IMR-90 (cell line): ENCODE measurements around the gene STX18. TPM values are rescaled to one million over a fixed set of nuclear protein-coding genes. Genes with fewer than 3 reads are reported as not detected.

ENCODE experiments used
- ATAC-seq: fragments of 200-7000 bp; cut with Tn5 transposase; 2 replicates; pipeline ENCODE4 v1.9.1; 2020; ENCODE audit warnings: low read depth, mild to moderate bottlenecking, moderate library complexity
- BruUV-seq: library from RNA; stranded (reverse); fragments of 400-500 nt; replicated peaks from 2 replicates; lab custom pipeline; 2021; lab: Mats Ljungman, UMichigan
- CTCF ChIA-PET: fragments of 300-600 bp; formaldehyde crosslinking; extraction: SDS; loops from one replicate; lab custom pipeline; 2021; ENCODE audit warnings: antibody characterized with exemption; lab: Yijun Ruan, JAX
- POLR2A ChIA-PET: fragments of 300-600 bp; sonication (Branson Sonifier 250); formaldehyde crosslinking; loops from one replicate; lab custom pipeline; 2022; ENCODE audit warnings: antibody characterized with exemption; ENCODE audit not compliant: unreplicated experiment; lab: Charles Lee
- DNase-seq: peaks from one replicate; pipeline ENCODE4 v3.0.0; 2013
- H2AFZ ChIP-seq: replicated peaks from 2 replicates; pipeline ENCODE3; 2013; ENCODE audit warnings: low read length, mild to moderate bottlenecking; ENCODE audit not compliant: poor library complexity
- H2AK5ac ChIP-seq: 2 replicates; pipeline ENCODE4 v1.6.1; 2013; ENCODE audit warnings: low read depth, low read length, inconsistent platforms
- H2AK9ac ChIP-seq: replicated peaks from 2 replicates; pipeline ENCODE3; 2013; ENCODE audit warnings: mild to moderate bottlenecking, low read depth, low read length, moderate library complexity; ENCODE audit not compliant: poor library complexity
- H2BK120ac ChIP-seq: 2 replicates; pipeline ENCODE4 v1.6.1; 2013; ENCODE audit warnings: low read depth, low read length, inconsistent platforms
- H2BK15ac ChIP-seq: 3 replicates; pipeline ENCODE4 v1.6.1; 2013; ENCODE audit warnings: low read depth, low read length, inconsistent platforms
- H2BK20ac ChIP-seq: 2 replicates; pipeline ENCODE4 v1.6.1; 2013; ENCODE audit warnings: low read depth, mild to moderate bottlenecking, inconsistent platforms, low read length, moderate library complexity
- H2BK5ac ChIP-seq: 2 replicates; pipeline ENCODE4 v1.6.1; 2013; ENCODE audit warnings: mild to moderate bottlenecking, low read depth, low read length, inconsistent platforms; ENCODE audit not compliant: poor library complexity, severe bottlenecking
- H3K14ac ChIP-seq: replicated peaks from 2 replicates; pipeline ENCODE4 v1.6.1; 2013; ENCODE audit warnings: low read depth, low read length, inconsistent platforms
- H3K18ac ChIP-seq: 2 replicates; pipeline ENCODE4 v1.6.1; 2013; ENCODE audit warnings: low read depth, low read length, control low read depth
- H3K23ac ChIP-seq: 2 replicates; pipeline ENCODE4 v1.6.1; 2013; ENCODE audit warnings: low read depth, low read length, inconsistent platforms
- H3K27ac ChIP-seq: 2 replicates; pipeline ENCODE4 v1.5.1; 2013; ENCODE audit warnings: mild to moderate bottlenecking, control low read depth, low read length; ENCODE audit not compliant: insufficient read depth
- H3K27me3 ChIP-seq: 2 replicates; pipeline ENCODE4 v1.6.1; 2013; ENCODE audit warnings: low read length; ENCODE audit not compliant: control insufficient read depth, insufficient read depth
- H3K36me3 ChIP-seq: 2 replicates; pipeline ENCODE4 v1.6.1; 2013; ENCODE audit warnings: low read length, mixed read lengths; ENCODE audit not compliant: control insufficient read depth, insufficient read depth
- H3K4ac ChIP-seq: 2 replicates; pipeline ENCODE4 v1.6.1; 2013; ENCODE audit warnings: low read depth, low read length, inconsistent platforms
- H3K4me1 ChIP-seq: 2 replicates; pipeline ENCODE4 v1.6.1; 2013; ENCODE audit warnings: low read length, mixed read lengths; ENCODE audit not compliant: control insufficient read depth, insufficient read depth
- H3K4me2 ChIP-seq: 2 replicates; pipeline ENCODE4 v1.6.1; 2013; ENCODE audit warnings: low read depth, mild to moderate bottlenecking, control low read depth, low read length, moderate library complexity
- H3K4me3 ChIP-seq: 2 replicates; pipeline ENCODE4 v1.5.1; 2013; ENCODE audit warnings: low read depth, mild to moderate bottlenecking, control low read depth, low read length, moderate library complexity; ENCODE audit not compliant: insufficient read depth
- H3K56ac ChIP-seq: 2 replicates; pipeline ENCODE4 v1.6.1; 2013; ENCODE audit warnings: low read length, inconsistent platforms; ENCODE audit not compliant: insufficient read depth; ENCODE audit errors: extremely low read depth
- H3K79me1 ChIP-seq, 2 experiments: 2 replicates each; pipeline ENCODE4 v1.6.1; 2013; ENCODE audit warnings: low read length in 2 of 2, inconsistent platforms in 1 of 2, low read depth in 1 of 2
- H3K9ac ChIP-seq: 2 replicates; pipeline ENCODE4 v1.6.1; 2013; ENCODE audit warnings: low read depth, low read length, control low read depth
- H3K9me1 ChIP-seq: 2 replicates; pipeline ENCODE4 v1.6.1; 2013; ENCODE audit warnings: low read length, inconsistent platforms; ENCODE audit not compliant: insufficient read depth
- H3K9me3 ChIP-seq: 2 replicates; pipeline ENCODE4 v1.6.1; 2013; ENCODE audit warnings: low read length; ENCODE audit not compliant: control insufficient read depth, insufficient read depth
- H4K20me1 ChIP-seq: 2 replicates; pipeline ENCODE4 v1.6.1; 2013; ENCODE audit warnings: low read length, inconsistent platforms; ENCODE audit not compliant: insufficient read depth
- H4K5ac ChIP-seq: 2 replicates; pipeline ENCODE4 v1.6.1; 2013; ENCODE audit warnings: mild to moderate bottlenecking, low read depth, low read length, control low read depth
- H4K8ac ChIP-seq, 2 experiments: 2 replicates each; pipeline ENCODE4 v1.6.1; 2013; ENCODE audit warnings: low read depth in 2 of 2, low read length in 2 of 2, control low read depth in 1 of 2, inconsistent platforms in 1 of 2
- H4K91ac ChIP-seq: 2 replicates; pipeline ENCODE4 v1.6.1; 2013; ENCODE audit warnings: low read depth, low read length, inconsistent platforms; ENCODE audit not compliant: insufficient read depth
- CEBPB ChIP-seq: IDR thresholded peaks from 2 replicates; pipeline ENCODE4 v1.6.1; 2012; ENCODE audit warnings: low read depth, low read length, improper control_type of control experiment
- MXI1 ChIP-seq: IDR thresholded peaks from 2 replicates; pipeline ENCODE4 v1.6.1; 2012; ENCODE audit warnings: low read depth, mild to moderate bottlenecking, low read length, moderate library complexity, borderline replicate concordance
- POLR2A ChIP-seq: IDR thresholded peaks from 2 replicates; pipeline ENCODE4 v1.6.1; 2012; ENCODE audit warnings: mild to moderate bottlenecking, low read depth, low read length
- SMC3 ChIP-seq: fragments of 150-350 bp; IDR thresholded peaks from 2 replicates; pipeline ENCODE4 v1.6.1; 2016; ENCODE audit warnings: low read depth, mild to moderate bottlenecking, antibody characterized with exemption, low read length, moderate library complexity
- WGBS, 2 experiments: methylation state at CpG; one replicate each; pipeline versions ENCODE4 v1.1.5 to v1.1.7; 2013; ENCODE audit warnings: missing lambda C conversion rate in 2 of 2; ENCODE audit not compliant: insufficient read length in 1 of 2; ENCODE audit errors: extremely low coverage in 2 of 2; 5-methylcytosine and 5-hydroxymethylcytosine counted together
- dilution Hi-C: fragments of 300-500 bp; cut with HindIII; formaldehyde crosslinking; loops from one replicate; pipeline ENCODE4 v1.14.3; 2018; ENCODE audit warnings: low sequenced_read_pairs; ENCODE audit not compliant: unreplicated experiment
- in situ Hi-C: fragments of 300-500 bp; cut with MboI; formaldehyde crosslinking; loops from 3 replicates; pipeline ENCODE4 v1.14.3; 2019; ENCODE audit warnings: low sequenced_read_pairs, inconsistent platforms, mixed read lengths
- intact Hi-C: fragments of 100-400 bp; cut with micrococcal nuclease; formaldehyde crosslinking; loops from 2 replicates; pipeline ENCODE4 v1.10.0; 2022
- polyA plus RNA-seq, 3 experiments: library from polyadenylated mRNA; depleted of rRNA; stranded (reverse); fragments of >200 nt; gene quantifications; 2 replicates each; pipeline ENCODE4 v1.2.3, GENCODE V29; 2012; ENCODE audit warnings: low replicate concordance in 1 of 3
- total RNA-seq: library from RNA; depleted of rRNA; stranded (reverse); fragments of >200 nt; gene quantifications from 2 replicates; pipeline ENCODE4 v1.2.3, GENCODE V29; 2012

The STX18 gene
- total and polyA plus RNA-seq, 2 of the 4 experiments (the other 2 are of a cell fraction), result 20.1 to 23.4 TPM

GRCh38 chr4:4590546-4590945, 48.7 kb upstream of the STX18 start:
- TF ChIP-seq CEBPB (no peak), SMC3 (no peak), POLR2A (no peak), MXI1 (no peak)
- Histone ChIP-seq H3K4ac (peak overlapping the region; percentile 43; the same call in 1 of the 2 replicates), H3K27ac (0 out of 2 replicates have a peak overlapping the region, but pooled peaks have one; percentile 3), H2BK5ac (peak overlapping the region; percentile 14), H3K14ac (no peak overlapping the region), H3K79me1 (no peaks in the 10 kb centered on the region), H2BK20ac (no peak overlapping the region), H3K4me1 (peaks cover 15% of the 10 kb centered on the region), H3K23ac (0 out of 2 replicates have a peak overlapping the region, but pooled peaks have one; percentile 34), H4K20me1 (no peaks in the 10 kb centered on the region), H2AK9ac (no peak overlapping the region), H2BK15ac (no peak overlapping the region), H2AFZ (peak overlapping the region; percentile 18), H2AK5ac (peak overlapping the region; percentile 7; the same call in 1 of the 2 replicates), H3K4me3 (no peak overlapping the region), H4K8ac (peak overlapping the region in 1 of 2 experiments; percentile 38; a peak in 1 of 4 replicates), H3K18ac (no peak overlapping the region; the same call in 1 of the 2 replicates), H4K91ac (no peak overlapping the region), H3K4me2 (peak overlapping the region; percentile 76), H3K9me3 (peaks cover 4% of the 10 kb centered on the region), H2BK120ac (peak overlapping the region; percentile 72; the same call in 1 of the 2 replicates), H3K56ac (no peak overlapping the region), H4K5ac (no peak overlapping the region), H3K9me1 (peaks cover 3% of the 10 kb centered on the region), H3K9ac (no peak overlapping the region), H3K27me3 (no peaks in the 10 kb centered on the region), H3K36me3 (no peaks in the 10 kb centered on the region)
- DNase-seq, result peak; percentile 80
- peak; percentile 77 for ATAC-seq
- intact Hi-C loops (no loop called here), dilution Hi-C loops (no loop called here), in situ Hi-C loops (no loop called here)
- ChIA-PET CTCF (interaction anchor here (0.7 kb wide), 1 partner anchor 14 kb away, joined by 3 read pairs; no protein-coding TSS in a partner anchor), POLR2A (no interaction called here)
- no CpG with 5 or more reads among the region's 7 CpGs for WGBS, 2 experiments
- no TSS peak for BruUV-seq
